CD4-positive, alpha-beta T cell treated with Interleukin-21 for 1 hour (primary cell): ENCODE data around the gene CHCHD6.

Experiments
- DNase-seq: peaks from one replicate; pipeline ENCODE4 v3.0.0-alpha.2; 2020

The CHCHD6 gene, protein sequence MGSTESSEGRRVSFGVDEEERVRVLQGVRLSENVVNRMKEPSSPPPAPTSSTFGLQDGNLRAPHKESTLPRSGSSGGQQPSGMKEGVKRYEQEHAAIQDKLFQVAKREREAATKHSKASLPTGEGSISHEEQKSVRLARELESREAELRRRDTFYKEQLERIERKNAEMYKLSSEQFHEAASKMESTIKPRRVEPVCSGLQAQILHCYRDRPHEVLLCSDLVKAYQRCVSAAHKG

DNA sequence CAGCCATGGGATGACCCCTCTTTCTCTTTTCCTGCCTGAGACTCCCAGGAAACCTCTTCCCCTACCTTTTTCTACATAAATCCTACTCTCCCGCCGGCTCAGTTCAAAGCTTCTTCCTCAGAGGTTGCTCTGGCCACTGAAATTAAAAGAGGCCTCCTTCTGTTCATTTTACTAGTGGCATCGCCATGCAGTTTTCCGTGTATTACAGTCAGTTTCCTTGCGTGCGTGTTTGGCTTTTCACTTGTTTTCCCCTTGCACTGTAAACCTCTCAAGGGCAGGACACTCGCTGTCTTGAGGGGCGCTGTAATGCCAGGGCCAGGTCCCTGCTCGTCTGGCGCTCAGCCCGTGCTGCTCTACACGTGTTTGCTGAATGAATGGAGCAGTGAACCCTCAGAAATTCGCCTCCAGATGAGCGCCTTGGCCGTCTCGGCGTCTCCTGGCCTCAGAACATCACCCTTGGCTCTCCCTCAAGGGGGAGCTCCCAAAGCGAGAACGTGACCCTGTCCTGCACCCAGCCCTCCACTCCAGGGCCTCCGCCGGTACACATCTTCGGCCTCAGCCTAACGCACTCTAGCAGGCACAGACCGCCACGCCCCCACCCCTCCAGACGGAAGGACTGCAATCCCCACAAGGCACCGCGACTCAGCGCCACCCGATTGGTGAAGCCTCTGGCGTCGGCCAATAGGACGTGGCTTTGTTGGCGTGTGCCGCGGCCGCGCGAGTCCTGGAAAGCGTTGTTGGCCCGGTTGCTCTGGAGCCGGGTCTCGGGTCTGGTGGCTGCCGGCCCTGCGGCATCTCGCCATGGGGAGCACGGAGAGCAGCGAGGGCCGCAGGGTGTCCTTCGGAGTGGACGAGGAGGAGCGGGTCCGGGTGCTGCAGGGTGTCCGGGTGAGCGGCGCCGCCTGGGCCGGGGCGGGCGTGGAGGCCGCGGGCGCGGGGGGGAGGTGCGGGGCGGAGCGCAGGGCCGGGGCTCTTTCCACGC is at the start of gene CHCHD6:
TSS of gene CHCHD6 (plus strand) at position 729 of the 982 bp plus-strand sequence. CDS start at position 802, 73 bp downstream.
- peak; percentile 95 for DNase-seq

DNA sequence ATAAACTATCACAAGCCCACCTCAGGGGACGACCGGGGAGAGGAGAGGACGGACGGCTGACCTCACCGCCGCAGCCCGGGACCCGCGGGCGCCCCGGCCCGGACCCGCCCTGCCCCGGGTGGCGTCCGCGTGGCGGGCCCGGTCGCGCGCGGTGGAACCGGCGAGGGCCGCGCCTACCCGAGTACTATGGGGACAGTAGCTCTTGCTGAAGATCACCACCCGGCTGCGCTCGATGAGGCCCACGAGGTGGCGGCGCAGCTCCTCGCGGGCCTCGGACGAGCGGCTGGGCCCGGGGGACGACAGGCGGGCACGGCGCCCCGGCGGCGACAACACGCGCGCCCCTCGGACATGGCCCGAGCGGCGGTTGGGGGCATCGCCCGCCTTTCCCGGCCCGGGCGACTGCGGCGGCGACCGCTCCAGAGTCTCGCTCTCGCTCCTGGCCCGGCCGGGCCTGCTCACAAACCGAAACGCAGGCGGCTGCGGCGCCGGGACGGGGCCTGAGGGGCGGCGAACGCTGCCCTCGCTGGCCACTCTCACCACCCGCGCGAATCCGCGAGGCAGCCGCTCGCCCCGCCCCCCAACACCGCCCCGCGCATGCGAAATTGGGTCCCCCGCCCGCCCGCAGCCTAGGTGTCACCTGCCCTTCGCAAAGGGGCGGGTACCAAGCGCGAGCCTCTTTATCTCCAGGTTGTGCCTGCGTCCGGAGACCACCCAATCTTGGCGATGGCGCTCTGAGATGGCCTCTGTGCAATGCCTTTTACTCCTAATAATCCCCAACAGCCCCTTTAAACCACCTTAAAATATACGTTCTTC is 49.3 kb upstream of the CHCHD6 start, which contains the start of gene TXNRD3:
TSS of gene TXNRD3 (minus strand) at position 554 of the 813 bp plus-strand sequence.
- peak; percentile 69 for DNase-seq

DNA sequence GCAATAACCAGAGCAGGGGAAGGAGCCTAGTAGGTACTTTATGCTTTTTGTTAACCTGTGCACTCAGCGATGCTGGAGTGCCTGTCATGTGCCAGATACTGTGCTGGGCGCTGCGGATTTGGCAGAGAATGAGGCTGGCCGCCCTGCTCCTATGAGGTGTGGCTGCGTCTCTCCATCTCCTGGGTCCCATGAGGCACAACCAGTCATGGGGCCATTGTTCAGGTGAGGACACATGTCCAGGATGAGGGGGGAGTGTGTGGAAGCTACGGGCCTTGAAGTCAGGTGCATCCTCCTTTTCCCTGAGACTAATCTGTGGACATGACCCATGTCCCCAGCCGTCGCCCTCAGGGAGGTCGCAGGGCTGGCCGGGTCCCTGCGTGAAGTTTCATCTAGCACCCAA is 48.2 kb upstream of the CHCHD6 start:
- DNase-seq = no peak

DNA sequence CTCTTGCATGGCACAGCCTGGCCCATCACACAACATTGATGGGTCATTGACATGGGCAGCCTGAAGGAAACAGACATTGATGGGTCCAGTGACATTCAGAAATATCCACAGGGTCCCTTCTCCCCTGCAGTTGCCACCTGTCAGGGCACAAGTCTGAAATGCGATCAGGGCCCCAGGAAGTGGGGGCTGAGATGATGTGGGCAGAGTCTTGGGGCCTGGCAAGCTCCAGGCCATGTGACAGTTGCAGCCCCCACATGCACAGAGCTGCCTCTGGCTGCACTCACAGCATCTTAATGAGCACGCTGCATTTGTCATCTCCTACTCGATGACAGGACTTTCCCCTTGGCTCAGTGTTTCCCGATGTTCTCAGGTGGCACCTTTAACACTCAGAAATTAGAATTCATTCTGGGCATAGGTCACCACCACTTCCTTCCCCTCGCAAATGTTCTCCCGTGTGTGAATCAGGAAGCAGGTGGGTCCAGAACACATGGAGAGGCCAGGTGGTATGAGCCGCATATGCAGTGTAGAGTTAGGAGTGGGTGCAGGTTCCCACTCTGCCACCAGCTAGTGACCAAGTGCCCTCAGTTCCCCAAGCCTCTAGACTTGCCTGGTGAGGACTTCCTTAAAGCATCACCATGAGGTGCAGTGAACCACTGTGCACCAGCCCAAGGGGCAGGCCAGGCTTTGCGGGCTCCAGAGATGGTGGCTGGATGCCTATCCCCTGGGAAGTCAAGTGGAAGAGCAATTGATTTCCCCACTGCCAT is 47.5 kb upstream of the CHCHD6 start:
- DNase-seq = no peak

DNA sequence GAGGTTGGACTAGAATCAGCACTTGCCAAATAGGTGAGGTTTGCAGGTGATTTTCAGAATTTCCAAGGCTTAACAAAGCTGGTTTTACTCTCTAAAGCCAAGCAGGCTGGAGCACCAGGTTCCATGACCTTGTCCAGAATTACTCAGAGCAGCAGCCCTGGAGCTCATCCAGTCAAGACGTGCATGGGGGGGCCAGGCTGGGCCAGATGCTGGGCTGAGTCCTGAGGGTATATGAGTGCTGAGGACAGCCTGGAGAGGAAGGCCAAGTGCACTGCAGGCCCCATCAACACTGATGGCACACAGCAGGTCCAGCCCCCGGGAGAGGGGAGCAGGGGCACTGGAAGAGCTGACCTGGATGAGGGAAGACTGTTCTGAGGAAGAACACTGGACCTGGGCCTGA is 46.1 kb upstream of the CHCHD6 start:
- no peak for DNase-seq

DNA sequence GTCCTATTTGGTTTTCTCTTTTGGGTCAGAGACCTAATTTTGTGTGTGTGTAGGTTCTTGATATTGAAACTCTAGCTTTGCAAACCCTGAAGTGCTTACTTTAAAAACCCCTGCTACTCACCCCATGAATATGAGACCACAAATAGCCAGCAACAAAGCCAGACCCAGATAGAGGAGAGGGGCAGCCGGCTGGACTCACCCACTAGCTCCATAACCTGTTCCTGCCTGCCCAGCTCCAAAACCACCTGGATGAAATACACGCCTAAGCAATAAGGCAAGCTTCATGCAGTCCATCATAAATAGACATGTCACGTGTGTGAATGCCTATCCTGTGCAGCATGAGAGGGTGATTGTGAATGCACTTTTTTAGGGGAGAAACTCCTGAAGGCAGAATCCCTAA is 45.5 kb upstream of the CHCHD6 start:
- no peak for DNase-seq

DNA sequence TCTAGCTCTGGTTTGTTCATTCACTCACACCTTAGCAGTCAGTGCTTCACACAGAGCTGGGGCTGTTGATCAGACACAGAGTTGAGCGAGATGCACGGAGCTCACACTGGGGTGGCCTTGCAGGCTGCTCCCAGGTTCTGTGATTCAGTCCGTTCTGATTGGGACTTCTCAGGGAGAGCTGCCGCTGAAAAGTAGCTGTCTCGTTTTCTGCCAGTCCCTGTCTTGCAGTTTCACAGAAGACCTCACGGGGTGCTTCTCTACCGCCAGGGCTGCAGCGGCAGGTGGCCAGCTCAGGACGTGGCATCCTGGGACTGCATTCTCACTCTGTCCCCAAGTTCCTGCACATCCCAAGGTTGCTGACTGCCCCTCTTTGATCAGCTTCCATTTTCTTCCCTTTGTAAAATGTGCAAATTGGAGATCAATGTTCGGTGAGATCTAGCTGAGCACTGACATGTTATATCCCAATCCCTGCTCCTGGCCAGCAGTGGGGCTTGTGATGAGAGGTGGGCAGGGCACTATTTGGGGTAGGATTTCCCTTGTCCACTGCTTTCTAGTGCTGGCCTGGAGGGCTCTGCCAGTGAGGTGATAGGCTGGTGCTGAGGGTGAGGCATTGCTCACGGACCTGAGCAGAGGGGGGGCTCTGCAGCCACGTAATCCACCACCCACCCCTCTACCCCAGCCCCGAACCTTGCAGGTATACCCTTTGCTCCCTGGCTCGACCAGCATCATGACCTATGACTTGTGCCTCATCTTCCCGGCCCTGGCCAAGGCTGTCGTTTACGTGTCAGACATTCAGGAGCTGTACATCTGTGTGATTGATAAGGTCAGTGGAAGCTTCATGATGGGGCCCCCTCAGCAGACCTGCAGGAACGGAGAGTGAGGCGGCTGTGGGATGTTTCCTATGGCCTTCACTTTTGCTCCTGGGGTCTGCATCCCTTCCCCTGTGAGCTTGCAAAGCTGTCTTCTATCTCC is 43.8 kb upstream of the CHCHD6 start:
- no peak for DNase-seq

DNA sequence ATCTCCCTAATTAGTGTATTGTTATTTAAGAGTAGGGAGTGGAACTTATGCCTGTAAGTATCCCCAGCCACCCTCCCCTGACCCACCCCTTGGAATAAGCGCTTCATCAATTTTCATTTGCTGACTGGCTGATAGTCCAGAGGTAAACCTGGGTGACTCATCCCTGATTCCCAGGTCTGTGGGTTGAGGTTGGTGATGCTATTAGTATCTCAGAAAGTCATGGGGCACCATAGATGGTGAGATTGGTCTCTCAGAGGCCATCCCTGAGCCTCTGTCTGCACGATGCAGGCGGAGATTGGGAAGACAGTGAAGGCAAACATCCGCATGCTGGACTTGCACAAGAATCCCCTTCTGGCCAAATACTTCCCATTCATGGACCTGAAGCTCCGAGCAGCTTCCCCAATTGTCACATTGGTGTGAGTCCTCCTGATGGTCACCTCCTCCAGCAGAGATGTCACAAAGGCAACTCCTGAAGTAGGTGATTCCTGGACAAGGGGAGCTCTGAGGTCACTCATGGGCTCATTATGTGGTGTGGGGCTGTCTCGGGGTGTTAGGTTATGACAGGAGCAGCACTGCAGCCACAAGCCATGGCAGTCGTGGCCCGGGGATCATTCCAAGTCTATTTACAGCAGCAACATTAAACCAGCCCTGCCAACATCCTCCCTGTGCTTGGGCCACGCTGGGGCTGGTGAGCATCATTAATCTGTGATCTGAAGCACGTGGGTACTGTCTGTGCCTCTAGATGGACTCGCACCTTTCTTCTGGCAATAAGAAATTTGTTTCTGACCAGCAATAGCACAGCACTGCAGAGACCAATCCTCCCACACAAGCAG is 42.3 kb upstream of the CHCHD6 start:
- no peak for DNase-seq

DNA sequence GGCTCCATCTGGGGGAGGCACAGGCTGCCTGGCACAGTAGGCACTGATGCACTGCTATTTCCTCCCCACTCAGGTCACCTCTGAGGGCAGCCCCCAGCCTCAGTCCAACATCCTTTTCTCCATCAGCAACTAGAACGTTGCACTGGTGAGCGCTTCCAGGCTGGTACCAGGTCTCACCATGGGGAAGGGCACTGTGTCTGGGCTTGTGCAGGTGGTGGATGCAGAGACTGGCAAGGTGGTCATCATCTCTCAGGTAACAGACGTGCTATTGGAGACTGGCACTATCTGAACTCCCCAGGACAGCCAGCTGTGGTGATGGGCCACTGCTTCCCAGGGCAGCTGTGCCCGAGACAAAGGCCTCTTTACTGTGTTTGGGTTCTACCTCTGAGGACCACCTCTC is 40.8 kb upstream of the CHCHD6 start:
- DNase-seq = no peak

DNA sequence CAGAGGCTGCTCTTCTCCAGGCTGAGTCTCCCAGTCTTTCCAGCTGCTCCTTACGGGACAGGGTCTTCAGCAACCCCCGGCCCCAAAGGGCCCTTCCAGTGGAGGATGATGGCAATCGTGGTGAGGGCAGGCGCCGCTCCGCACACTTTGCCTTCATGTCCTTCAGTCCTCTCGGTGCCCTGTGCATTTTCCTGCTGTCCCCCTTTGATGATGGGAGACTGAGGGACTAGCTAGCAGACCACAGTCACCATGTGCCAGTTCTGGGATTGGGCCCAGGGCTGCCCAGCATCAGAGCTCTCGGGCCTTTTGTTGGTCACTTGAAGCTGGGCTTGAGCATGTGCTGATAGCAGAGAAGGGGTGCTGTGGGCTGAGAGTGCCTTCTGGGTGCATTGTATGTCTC is 40.3 kb upstream of the CHCHD6 start:
- no peak for DNase-seq

DNA sequence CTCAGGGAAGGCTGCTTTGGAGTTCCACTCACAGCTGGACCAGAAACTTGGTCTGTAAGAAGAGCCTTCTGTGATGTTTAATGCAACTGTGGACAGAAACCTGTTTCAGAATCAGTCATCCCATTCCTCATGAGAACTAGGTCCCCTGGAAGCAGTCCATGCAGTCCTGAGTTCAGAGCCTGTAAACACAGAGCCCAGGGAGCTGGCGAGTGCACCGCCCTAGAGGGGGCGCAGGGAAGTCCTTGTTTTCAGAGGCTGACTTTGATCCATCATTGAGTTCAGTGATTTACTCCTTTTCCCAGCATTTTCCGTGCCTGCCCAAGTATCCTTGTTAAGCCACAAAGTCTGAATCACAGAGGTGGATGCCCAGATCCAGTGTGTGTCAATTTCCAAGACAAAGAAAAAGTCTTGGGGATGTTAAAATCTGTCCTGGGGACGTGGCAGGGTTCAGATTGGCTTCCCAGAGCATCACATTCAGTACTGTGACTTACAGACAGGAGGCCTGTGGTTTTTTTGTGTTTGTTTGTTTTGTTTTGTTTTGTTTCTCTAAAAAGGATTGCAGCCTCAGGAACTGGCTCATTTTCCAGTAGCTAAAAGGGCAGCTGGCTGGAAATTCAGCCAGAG is 39.3 kb upstream of the CHCHD6 start:
- no peak for DNase-seq

DNA sequence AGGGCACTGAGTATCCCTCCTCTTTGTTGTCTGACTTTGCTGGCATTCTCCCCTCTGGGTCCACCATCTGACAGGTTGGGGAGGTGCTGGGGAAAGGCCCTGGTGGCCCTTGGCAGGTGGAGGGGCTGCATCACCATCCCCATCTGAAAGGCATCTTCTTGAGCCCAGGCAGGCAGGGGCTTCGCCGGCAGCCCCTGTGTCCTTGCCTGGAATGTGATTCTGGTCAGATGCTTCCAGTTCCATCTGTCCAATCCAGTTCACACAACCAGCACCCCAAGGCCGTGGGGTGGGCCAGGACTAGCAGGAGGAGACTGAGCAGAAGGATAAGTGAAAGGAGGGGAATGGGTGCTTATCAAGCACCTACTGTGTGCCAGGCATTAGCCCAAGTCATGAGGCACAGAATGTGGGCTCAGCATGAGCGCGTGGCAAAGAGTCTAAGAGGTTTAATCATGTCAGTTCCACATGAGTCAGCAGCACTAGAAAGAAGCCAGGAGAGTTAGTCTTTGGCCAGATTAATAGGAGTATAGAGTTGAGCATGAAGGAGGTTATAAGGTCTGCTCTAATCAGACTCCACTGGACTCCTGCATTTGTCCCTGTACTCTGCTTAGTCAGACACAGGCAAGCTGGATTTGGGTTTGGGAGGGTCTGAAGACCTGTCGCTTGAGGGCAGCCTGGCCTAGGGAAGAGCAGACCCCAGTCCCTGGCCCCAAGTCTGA is 38.7 kb upstream of the CHCHD6 start:
- DNase-seq = no peak

DNA sequence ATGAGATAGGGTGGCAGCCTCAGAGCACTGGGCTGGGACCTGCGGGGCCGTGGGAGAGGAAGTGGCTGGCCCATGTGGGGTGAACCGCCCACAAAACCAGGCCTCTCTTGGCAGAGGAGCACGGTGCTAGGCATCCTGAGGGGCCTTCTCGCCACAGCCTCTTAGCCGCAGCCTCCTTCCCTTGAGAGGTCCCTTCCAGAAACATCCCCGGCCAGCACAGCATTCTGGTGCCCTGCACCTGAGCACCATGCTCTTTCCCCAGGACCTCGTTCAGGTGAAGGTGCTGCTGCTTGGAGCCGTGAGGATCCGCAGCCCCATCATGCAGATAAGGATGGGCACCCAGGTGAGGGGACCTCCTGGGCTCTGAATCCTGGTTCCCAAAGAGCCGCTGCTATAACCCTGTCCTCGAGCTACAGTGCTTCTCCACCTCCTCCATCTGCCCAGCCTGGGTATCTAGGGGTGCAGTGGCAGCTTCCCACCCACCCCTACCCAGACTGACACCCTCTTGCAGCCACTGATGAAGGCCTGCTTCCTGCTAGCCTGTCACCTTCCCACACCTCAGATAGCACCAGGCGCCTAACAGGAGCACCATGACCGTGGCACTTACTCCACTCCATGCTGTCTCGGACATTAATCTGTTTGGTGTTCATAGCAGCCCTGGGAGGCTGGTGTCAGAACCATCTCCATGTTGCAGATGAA is 37.9 kb upstream of the CHCHD6 start:
- DNase-seq = no peak

DNA sequence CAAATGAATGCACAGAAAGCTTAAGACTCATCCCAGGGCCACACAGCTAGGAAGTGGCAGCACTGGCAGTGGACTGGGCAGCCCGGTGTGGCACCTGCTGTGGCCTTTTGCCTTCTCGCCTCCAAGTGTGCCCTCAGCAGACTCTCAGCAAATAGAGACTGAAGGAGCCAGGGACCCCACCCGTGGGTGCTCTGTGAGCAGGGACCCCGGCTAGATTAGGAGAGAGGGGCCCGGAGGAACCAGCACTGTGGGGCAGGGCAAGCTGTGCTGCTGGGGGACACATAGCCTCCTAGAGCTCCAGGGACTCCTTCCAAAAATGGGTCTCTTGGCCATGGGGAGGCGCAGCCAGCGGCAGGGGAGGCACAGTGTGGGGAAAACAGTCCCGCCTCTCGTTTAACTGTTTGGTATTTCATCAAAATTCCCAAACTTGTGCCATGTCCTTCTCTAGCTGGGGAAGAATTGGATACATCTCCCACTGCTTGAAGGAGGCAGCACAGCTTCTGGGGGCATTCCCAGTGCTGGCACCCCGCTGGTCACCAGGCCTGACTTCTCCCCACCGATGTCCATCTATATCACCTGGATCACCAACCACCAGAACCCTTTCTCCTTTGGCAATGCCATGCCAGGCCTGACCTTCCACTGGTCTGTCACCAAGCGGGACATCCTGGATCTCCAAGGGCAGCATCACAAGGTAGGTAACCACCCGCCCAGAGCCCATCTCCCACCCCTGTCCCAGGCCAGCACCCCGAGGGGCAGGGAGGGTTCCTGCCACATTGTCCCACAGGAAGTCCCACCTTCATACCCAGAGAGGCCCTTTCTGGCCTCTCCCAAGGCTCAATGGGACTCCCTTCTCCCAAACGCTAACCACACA is 37.1 kb upstream of the CHCHD6 start:
- DNase-seq = no peak

DNA sequence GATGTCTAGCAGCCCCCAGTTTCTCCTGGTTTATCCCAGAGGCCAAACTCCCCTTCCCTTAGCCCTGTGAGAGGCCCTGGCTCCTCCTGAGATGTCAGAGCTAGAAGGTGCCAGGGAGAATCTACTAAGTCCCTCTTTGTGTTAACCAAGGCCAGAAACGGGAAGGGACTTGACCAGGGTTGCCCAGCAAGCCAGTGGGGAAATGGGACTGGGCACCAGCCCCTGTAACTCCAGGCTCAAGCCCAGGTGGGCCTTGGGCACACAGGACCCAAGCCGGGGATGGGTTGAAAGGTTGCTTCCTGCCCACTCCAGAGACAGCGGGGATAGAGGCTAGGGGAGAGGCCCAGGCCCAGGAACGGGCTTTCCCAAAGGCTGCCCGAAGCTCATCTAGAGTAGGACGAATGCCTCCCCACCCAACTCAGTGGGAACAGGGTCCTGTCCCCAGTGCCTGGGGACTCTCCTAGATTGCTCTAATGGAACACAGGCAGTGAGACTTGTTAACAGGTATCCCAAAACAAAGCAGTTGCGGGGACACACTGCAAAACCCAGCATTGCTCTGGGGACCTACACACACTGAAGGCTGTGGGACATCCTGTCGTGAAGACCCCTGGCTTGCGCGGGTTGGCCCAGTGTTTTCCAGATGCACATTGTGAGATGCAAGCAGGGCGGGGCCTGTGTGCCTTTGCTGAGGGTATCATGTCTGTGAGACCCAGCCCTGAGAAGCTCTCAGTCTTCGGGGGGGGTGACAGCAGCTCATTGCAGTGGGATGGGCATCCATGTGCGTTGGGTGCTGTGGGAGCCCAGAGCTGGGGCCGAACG is 36.2 kb upstream of the CHCHD6 start:
- no peak for DNase-seq
